PC-9 (cell line): Measurements from ENCODE around the gene HCCS.

Experiments used
- EZH2 ChIP-seq: fragments of 200-600 bp; sonication (generic); IDR thresholded peaks from 2 replicates; pipeline ENCODE4 v1.8.0; 2017; ENCODE audit warnings: antibody characterized with exemption, low read depth
- TF ChIP-seq, protein P1 (sequence below): fragments of 200-600 bp; sonication (generic); conservative IDR thresholded peaks from 2 replicates; pipeline ENCODE4 v1.6.1; 2017; ENCODE audit warnings: mixed run types, antibody characterized with exemption, mild to moderate bottlenecking, moderate library complexity

DNA sequence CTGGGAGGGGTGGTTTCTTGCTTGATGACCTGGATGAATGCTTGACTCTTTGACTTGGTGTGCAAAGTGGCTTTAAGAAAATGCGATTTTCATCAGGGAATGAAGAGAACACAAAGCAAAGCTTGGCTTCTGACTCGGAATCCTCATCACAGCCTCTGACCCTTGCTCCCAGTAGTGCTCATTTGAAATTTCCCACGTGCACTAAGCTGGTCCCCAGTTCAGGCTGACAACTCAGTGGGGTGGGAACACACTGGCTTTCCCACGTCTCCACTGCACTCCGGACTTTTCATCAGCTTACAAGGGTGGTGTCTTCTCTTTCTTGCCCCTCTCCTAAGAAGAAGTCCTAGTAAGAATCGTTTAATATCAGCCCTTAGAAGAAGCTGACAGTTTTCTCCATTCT, 53.3 kb downstream of the HCCS start:
- TF ChIP-seq EZH2 = no peak
- TF ChIP-seq, protein P1, sequence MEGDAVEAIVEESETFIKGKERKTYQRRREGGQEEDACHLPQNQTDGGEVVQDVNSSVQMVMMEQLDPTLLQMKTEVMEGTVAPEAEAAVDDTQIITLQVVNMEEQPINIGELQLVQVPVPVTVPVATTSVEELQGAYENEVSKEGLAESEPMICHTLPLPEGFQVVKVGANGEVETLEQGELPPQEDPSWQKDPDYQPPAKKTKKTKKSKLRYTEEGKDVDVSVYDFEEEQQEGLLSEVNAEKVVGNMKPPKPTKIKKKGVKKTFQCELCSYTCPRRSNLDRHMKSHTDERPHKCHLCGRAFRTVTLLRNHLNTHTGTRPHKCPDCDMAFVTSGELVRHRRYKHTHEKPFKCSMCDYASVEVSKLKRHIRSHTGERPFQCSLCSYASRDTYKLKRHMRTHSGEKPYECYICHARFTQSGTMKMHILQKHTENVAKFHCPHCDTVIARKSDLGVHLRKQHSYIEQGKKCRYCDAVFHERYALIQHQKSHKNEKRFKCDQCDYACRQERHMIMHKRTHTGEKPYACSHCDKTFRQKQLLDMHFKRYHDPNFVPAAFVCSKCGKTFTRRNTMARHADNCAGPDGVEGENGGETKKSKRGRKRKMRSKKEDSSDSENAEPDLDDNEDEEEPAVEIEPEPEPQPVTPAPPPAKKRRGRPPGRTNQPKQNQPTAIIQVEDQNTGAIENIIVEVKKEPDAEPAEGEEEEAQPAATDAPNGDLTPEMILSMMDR = no peak
